K562 (cell line): ENCODE data around the gene CRYBB2. TPM values are rescaled to one million over a fixed set of nuclear protein-coding genes. Genes with fewer than 3 reads are reported as not detected.

Source experiments
- CLOCK ChIP-seq: fragments of 250-450 bp; sonication (Bioruptor Pico); IDR thresholded peaks from 2 replicates; pipeline ENCODE4 v1.4.0; 2020; ENCODE audit warnings: mild to moderate bottlenecking, moderate library complexity, borderline replicate concordance
- FOXK1 ChIP-seq: sonication (generic); formaldehyde crosslinking; IDR thresholded peaks from 2 replicates; pipeline ENCODE4 v1.8.0; 2022; ENCODE audit warnings: missing genetic modification reagents, mild to moderate bottlenecking, borderline replicate concordance
- HMBOX1 ChIP-seq: sonication (generic); IDR thresholded peaks from 2 replicates; pipeline ENCODE4 v1.6.1; 2016
- KLF6 ChIP-seq: fragments of 250-450 bp; sonication (Bioruptor Pico); IDR thresholded peaks from 2 replicates; pipeline ENCODE4 v1.4.0; 2020; ENCODE audit warnings: mild to moderate bottlenecking, moderate library complexity, borderline replicate concordance
- MEF2A ChIP-seq: IDR thresholded peaks from 2 replicates; pipeline ENCODE4 v1.6.1; 2011; ENCODE audit warnings: low read depth, mild to moderate bottlenecking, low read length, moderate library complexity; ENCODE audit not compliant: control insufficient read depth
- MTA1 ChIP-seq: fragments of 450-650 bp; IDR thresholded peaks from 2 replicates; pipeline ENCODE4 v1.6.1; 2017; ENCODE audit warnings: borderline replicate concordance
- NFATC3 ChIP-seq: fragments of 450-650 bp; IDR thresholded peaks from 2 replicates; pipeline ENCODE4 v1.6.1; 2017; ENCODE audit warnings: mild to moderate bottlenecking
- TGIF2 ChIP-seq: sonication (generic); formaldehyde crosslinking; IDR thresholded peaks from 2 replicates; pipeline ENCODE4 v1.8.1; 2022; ENCODE audit warnings: mild to moderate bottlenecking, missing genetic modification reagents, moderate library complexity
- TRIM24 ChIP-seq, 2 experiments: fragments of 450-650 bp; IDR thresholded peaks; 2 replicates each; pipeline ENCODE4 v1.6.1; 2016
- polyA plus RNA-seq, 8 experiments: library from polyadenylated mRNA; depleted of rRNA in 4 of 8; stranded (reverse) in 5 of 8; unstranded in 3 of 8; fragments of >200 nt; fragmentation: Nextera tagmentation in 2 of 8; fragmentation: Illumina TruSeq in 1 of 8; extraction: Ambion mirVana in 2 of 8; extraction: Trizol in 1 of 8; gene quantifications; 2 replicates each; pipeline versions ENCODE4 v1.2.1 to v1.2.3, GENCODE V29; 2011 to 2014; ENCODE audit warnings: inconsistent platforms in 1 of 8, missing spikeins in 1 of 8
- total RNA-seq, 7 experiments: library from RNA; depleted of rRNA in 6 of 7; stranded (reverse); fragments of >200 nt in 6 of 7; fragmentation: Illumina TruSeq in 2 of 7; extraction: Trizol in 2 of 7; gene quantifications; 2 replicates each; pipeline versions ENCODE4 v1.2.1 to v1.2.3, GENCODE V29; 2011 to 2021; ENCODE audit warnings: low replicate concordance in 1 of 7

Gene CRYBB2
- total and polyA plus RNA-seq, 9 of the 15 experiments (the other 6 are each of a cell fraction or from before 2014, with no cell fraction given): not detected

GRCh38 chr22:25235547-25236290, 16.3 kb downstream of the CRYBB2 start (continued):
- TF ChIP-seq CLOCK (CRISPR knock-in tag): no peak
- no peak for TF ChIP-seq MTA1
- TF ChIP-seq TGIF2 (CRISPR knock-in tag): no peak
- TF ChIP-seq KLF6: no peak
- TF ChIP-seq NFATC3: no peak
- no peak for TF ChIP-seq MEF2A
- no peak for TF ChIP-seq HMBOX1
- TF ChIP-seq TRIM24 (IDR thresholded peaks at IDR 0.05): no peak
- TF ChIP-seq FOXK1 (CRISPR knock-in tag): no peak
